ENCODE results near the gene DNMT3B. TPM values are rescaled to one million over a fixed set of nuclear protein-coding genes. Genes with fewer than 3 reads are reported as not detected.
A peak's percentile ranks its signal among the peaks of the same experiment; 100 is the strongest.

Gene DNMT3B
- total RNA-seq = 1 to 10 TPM in 1 of 2 donors, under 1 TPM in 1; 0.84 to 2.8 TPM
- under 1 TPM; 0.26 to 0.36 TPM for polyA plus RNA-seq

- peak; percentile 78 for DNase-seq (ENCODE audit: low spot score)
- Histone ChIP-seq H3K27ac (ENCODE audit: low read depth in 1 of 2, low read length in 2 of 2) (no peak within 1 kb of the TSS), H3K27me3 (ENCODE audit: control insufficient read depth in 4 of 4, insufficient read depth in 4 of 4, low read length in 3 of 4) (no peaks in the 10 kb centered on the region), H3K4me3 (ENCODE audit: low read depth in 1 of 3, low read length in 3 of 3) (peak within 1 kb of the TSS; percentile 59 to 94 (median 69)), H3K36me3 (ENCODE audit: control insufficient read depth in 4 of 4, insufficient read depth in 3 of 4, low read depth in 1 of 4, low read length in 3 of 4) (no peaks in the 10 kb centered on the region), H3K9me3 (ENCODE audit: control insufficient read depth in 4 of 4, low read length in 3 of 4) (no peaks in the 10 kb centered on the region), H3K4me1 (ENCODE audit: control insufficient read depth in 4 of 4, insufficient read depth in 4 of 4, low read length in 3 of 4) (peaks cover 2 to 18% (median 14%) of the 10 kb centered on the region in 4 donors), H3K9ac (ENCODE audit: low read depth in 1 of 2, low read length in 2 of 2) (peak within 1 kb of the TSS; percentile 24 to 60)
- TF ChIP-seq YY1 (IDR thresholded peaks at IDR 0.05) (peak; percentile 16), REST (IDR thresholded peaks at IDR 0.05) (no peak)
- WGBS = 2% methylated on average over 92 of the region's 92 CpGs
Measured at GRCh38 chr20:32761831-32762753, at the start of gene DNMT3B. Gene DNMT3B, plus strand, starts transcription at chr20:32762385. Its CDS starts 17,939 bp downstream, at chr20:32780324.

- peaks cover 0 to 2% (median under 1%) of the 10 kb centered on the region in 4 donors for H3K36me3 ChIP-seq (ENCODE audit: control insufficient read depth in 4 of 4, insufficient read depth in 3 of 4, low read depth in 1 of 4, low read length in 3 of 4)
- no peak for DNase-seq (ENCODE audit: low spot score)
Measured at GRCh38 chr20:32718749-32719348, 43.3 kb upstream of the DNMT3B start.

More at GRCh38 chr20:32718749-32719348, 43.3 kb upstream of the DNMT3B start:
- H3K27ac ChIP-seq (ENCODE audit: low read depth in 1 of 2, low read length in 2 of 2) = no peak overlapping the region
- 77% methylated on average over 3 of the region's 3 CpGs for WGBS
- no peaks in the 10 kb centered on the region for H3K9me3 ChIP-seq (ENCODE audit: control insufficient read depth in 4 of 4, low read length in 3 of 4)
- no peak overlapping the region for H3K4me3 ChIP-seq (ENCODE audit: low read depth in 1 of 3, low read length in 3 of 3)
- no peak overlapping the region for H3K9ac ChIP-seq (ENCODE audit: low read depth in 1 of 2, low read length in 2 of 2)
- TF ChIP-seq FOXA2 (IDR thresholded peaks at IDR 0.05) (no peak), EGR1 (IDR thresholded peaks at IDR 0.05; ENCODE audit: low read depth in 2 of 2) (no peak), ATF3 (IDR thresholded peaks at IDR 0.05) (no peak), RAD21 (IDR thresholded peaks at IDR 0.05) (no peak), REST (IDR thresholded peaks at IDR 0.05) (no peak), JUND (IDR thresholded peaks at IDR 0.05) (no peak), SP1 (IDR thresholded peaks at IDR 0.05) (no peak), YY1 (IDR thresholded peaks at IDR 0.05) (no peak), MAX (IDR thresholded peaks at IDR 0.05) (no peak), CTCF (IDR thresholded peaks at IDR 0.05; ENCODE audit: low read depth, low read length, missing input control) (no peak), HNF4G (IDR thresholded peaks at IDR 0.05) (no peak), GABPA (IDR thresholded peaks at IDR 0.05 in 1 of 2, conservative IDR thresholded peaks at IDR 0.05 in 1 of 2) (no peak), ZBTB33 (IDR thresholded peaks at IDR 0.05) (no peak), FOXA1 (IDR thresholded peaks at IDR 0.05) (no peak)
- H3K4me1 ChIP-seq (ENCODE audit: control insufficient read depth in 4 of 4, insufficient read depth in 4 of 4, low read length in 3 of 4) = peaks cover 0 to 3% (median under 1%) of the 10 kb centered on the region in 4 donors
- no peaks in the 10 kb centered on the region for H3K27me3 ChIP-seq (ENCODE audit: control insufficient read depth in 4 of 4, insufficient read depth in 4 of 4, low read length in 3 of 4)
